RPMI8226 (cell line): ENCODE results near the gene ALDH1A1.

Experiments
- DNase-seq: peaks from one replicate; pipeline ENCODE4 v3.0.0-alpha.2; 2015

Gene ALDH1A1

DNA sequence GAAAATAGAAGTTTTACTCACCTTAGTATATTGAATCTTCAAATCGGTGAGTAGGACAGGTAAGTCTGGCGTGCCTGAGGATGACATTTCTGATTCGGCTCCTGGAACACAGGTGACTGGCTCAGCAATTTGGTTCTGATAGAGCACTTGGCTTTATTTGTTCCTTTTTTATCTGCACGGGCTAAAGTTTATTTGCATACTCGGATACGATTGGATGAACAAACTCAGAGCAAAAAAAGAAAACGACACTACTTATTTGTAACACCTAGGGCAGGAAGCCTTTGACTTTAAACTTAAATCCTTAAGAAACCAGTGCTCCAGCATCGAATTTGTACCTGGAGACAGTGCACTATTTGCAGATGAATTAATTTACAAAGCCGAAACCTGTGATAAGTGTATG is at the start of gene ALDH1A1:
ALDH1A1 (minus strand) TSS at position 140 of the 400 bp plus-strand sequence; CDS start at position 87, 53 bp downstream.
- DNase-seq, result no peak

GRCh38 chr9:73001860-73002259 is 49.0 kb upstream of the ALDH1A1 start:
- DNase-seq, result no peak

GRCh38 chr9:72998363-72998762 is 45.5 kb upstream of the ALDH1A1 start:
- DNase-seq, result no peak

- DNase-seq, result no peak
These were observed 44.6 kb upstream of the ALDH1A1 start for GRCh38 chr9:72997387-72997995.

DNA sequence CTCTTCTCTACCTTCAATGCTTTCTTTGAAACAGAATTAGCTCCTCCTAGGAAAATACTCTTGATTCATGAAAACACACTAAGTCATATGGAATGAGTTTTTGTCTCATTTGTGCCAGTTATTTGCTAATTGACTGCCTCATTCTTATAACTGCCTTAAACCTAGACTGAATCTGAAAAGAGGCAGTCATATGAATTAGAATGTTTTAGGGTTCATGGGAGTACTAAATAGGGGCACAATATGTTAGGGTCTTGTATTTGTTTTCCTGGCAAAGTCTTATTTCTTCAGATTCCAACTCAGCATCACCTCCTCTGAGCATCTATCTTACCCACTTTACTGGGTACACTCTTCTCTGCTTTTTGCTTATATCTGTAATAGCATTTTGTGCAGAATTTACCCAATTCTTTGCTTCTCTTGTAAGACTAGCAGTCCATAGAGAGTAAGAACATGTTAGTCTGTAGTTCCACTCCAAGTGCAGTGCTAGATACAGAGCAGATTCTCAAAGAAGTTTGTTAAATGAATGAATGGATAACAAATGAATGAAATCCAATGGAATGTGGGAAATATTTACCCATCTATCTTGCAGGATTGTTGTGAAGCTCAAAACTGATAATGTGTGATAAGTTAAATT is 43.9 kb upstream of the ALDH1A1 start:
- DNase-seq, result no peak

DNA sequence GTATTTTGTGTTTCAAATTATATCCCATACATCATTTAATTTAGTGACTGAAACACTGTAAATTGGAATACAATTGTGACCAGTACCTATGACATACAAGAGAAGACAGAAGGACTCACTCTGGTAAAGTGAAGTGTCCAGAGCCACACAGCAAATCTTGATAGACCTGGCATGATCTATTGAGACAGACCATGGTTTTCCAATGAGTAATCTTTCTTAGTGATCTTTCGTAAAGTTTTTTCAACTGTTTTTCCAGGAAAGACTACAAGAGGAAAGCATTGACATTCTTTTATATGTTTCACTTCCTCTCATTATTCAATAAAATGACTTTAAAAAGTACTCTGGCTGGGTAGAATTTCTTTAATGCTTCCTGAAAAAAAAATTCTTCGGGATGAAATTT is 43.3 kb upstream of the ALDH1A1 start:
- no peak for DNase-seq

GRCh38 chr9:72995131-72996024 is 42.5 kb upstream of the ALDH1A1 start:
- no peak for DNase-seq

GRCh38 chr9:72991772-72992171 is 38.9 kb upstream of the ALDH1A1 start:
- DNase-seq, result no peak

- DNase-seq, result no peak
These were observed 37.7 kb upstream of the ALDH1A1 start for GRCh38 chr9:72990397-72991182.

GRCh38 chr9:72986522-72987116 is 33.8 kb upstream of the ALDH1A1 start:
- DNase-seq, result no peak

DNA sequence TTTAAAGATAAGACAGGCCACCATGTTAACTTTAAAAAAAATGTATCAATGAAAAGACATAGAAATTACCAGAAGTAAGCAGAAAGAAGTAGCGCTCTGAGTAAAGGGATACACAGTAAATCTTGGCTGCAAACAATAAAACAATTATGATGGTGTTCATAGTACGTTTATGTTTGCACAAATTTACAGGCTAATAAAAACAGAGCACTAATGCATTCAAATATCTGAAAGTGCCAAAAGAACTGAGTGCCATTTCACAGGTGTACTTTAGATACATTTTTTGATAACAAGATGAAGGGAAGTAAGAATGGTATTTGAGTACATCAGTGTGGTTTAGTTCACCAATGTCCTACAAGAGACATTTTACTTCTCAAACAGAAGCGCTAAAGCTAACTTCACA is 32.9 kb upstream of the ALDH1A1 start:
- no peak for DNase-seq

DNA sequence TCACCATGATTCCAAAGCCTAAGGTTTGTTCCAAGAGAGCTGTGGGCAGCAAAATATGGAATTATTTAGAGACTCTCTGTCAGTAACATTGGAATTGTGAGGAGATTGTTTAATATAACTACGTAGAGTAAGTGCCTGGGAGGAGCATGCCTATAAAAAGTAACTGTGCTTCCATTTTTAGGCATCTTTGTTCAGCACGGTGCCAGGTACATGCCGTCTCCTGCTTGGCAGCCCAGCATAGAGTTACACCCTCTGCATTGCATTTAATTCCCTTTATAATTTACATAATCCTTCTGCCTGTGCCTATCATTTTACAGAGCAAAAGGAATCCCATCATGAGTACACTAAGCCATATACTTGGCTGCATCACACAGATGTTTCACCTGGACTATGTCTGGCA is 32.1 kb upstream of the ALDH1A1 start:
- no peak for DNase-seq

DNA sequence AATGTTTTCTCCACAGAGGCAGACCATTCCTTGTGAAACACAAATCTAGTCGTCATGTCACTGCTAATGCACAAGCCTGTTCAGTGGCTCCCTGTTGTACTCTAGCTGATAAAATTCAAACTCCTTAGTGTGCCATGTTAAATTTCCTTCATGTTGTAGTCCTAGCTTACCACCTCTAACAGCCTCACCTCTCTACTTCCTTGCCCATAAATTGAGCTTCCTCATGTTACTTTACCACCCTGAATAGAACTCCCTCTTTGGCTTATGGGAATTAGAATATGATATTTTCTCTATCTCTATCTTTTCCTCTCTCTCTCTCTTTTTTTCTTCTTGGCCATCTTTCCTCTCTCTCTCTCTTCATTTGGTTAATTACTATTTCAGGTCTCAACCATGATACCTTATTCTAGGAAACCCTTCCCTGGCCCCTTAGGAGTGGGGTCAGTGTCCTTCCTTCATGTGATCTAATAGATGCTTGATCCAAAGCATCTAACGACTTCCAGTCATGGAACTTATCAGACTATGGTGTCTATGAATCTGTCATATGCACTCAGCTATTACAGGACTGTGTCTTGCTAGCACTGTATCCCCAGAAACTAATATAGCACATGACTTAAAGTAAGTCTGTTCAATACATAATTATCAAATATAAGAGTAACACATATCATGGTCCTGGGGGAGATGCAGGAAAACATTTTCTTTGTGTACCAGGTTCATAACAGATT is 31.5 kb upstream of the ALDH1A1 start:
- no peak for DNase-seq

GRCh38 chr9:72983512-72984225 is 30.8 kb upstream of the ALDH1A1 start:
- DNase-seq, result no peak

DNA sequence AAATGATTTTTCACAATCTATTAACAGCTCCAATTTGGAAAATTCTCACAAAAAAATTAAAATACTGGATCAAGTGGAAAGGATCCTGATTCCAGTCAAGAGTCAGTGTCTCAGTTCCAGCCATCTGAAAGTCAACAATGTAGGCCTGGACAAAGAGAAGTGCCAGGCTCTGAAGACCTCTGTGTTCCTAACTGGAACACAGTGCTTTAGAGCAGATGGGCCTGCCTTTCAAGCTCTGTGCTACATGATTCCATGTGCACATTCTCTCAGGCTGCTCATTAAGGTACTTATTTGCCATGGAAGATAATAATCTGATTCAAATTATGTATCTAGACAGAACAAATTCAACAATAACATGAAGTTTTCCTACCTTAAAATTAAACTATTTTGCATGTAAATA is 30.2 kb upstream of the ALDH1A1 start:
- no peak for DNase-seq

GRCh38 chr9:72982146-72982799 is 29.4 kb upstream of the ALDH1A1 start:
- DNase-seq, result no peak

GRCh38 chr9:72981433-72981832 is 28.6 kb upstream of the ALDH1A1 start:
- no peak for DNase-seq

DNA sequence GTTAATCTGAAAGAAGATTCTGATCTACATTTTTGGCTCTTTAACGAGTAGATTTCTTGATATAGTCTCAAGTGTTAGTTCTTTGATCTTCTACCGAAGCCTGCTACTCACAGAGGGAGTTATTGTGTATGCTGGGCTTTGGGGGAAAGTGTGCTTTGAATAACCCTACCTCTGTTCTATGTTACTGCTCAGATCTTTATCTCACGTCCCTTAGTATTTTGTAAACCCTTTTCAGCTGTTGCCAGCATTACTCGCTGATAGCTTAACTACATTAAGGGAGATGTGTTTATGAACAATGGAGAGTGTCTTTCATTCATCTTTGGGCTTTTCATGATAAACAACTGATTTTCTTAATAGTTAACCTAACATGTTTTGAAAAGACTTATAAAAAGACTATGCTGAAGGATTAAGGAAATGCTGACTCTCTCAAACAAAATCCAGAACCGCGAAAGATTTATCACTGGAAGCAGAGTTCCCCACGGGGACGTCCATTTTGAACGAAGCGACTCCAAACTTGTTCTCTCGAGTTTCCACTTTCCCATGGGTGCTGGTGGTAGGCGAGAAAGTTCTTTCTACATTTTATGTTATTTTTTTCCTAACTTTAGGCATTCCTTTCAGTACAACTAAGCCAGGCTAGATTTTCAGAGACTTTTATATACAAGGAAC is 27.9 kb upstream of the ALDH1A1 start:
- DNase-seq, result no peak

GRCh38 chr9:72980183-72980582 is 27.3 kb upstream of the ALDH1A1 start:
- DNase-seq, result no peak
